NCI-H82 treated with DMSO at 0.1 percent for 48 hours (cell line): ENCODE results near the gene ZBTB46.

ENCODE experiments used
- DNase-seq: peaks from one replicate; lab custom pipeline; 2025; ENCODE audit not compliant: unreplicated experiment; lab: John Stamatoyannopoulos, UW

ZBTB46 gene

GRCh38 chr20:63768591-63769515 is 62.2 kb downstream of the ZBTB46 start:
- DNase-seq: no peak

- no peak for DNase-seq
Observed at GRCh38 chr20:63767886-63768285, 63.2 kb downstream of the ZBTB46 start.

- DNase-seq: no peak
Observed at GRCh38 chr20:63767456-63767855, 63.6 kb downstream of the ZBTB46 start.

- DNase-seq: no peak
Observed at GRCh38 chr20:63766695-63767426, 64.2 kb downstream of the ZBTB46 start.

GRCh38 chr20:63765902-63766301 is 65.2 kb downstream of the ZBTB46 start:
- DNase-seq: no peak

GRCh38 chr20:63765082-63765873 is 65.8 kb downstream of the ZBTB46 start:
- no peak for DNase-seq

GRCh38 chr20:63759377-63759901 is 71.6 kb downstream of the ZBTB46 start:
- no peak for DNase-seq

GRCh38 chr20:63758152-63758551 is 72.9 kb downstream of the ZBTB46 start:
- DNase-seq: no peak

GRCh38 chr20:63756648-63756991 is 74.4 kb downstream of the ZBTB46 start:
- no peak for DNase-seq

GRCh38 chr20:63755933-63756647 is 75.0 kb downstream of the ZBTB46 start:
- DNase-seq: no peak

- no peak for DNase-seq
Observed at GRCh38 chr20:63754008-63754407, 77.1 kb downstream of the ZBTB46 start.

GRCh38 chr20:63753381-63753780 is 77.7 kb downstream of the ZBTB46 start:
- no peak for DNase-seq

GRCh38 chr20:63752411-63753101 is 78.5 kb downstream of the ZBTB46 start:
- DNase-seq: no peak

- DNase-seq: no peak
Observed at GRCh38 chr20:63751471-63752271, 79.4 kb downstream of the ZBTB46 start.

GRCh38 chr20:63750807-63751470 is 80.1 kb downstream of the ZBTB46 start:
- peak; percentile 11 for DNase-seq

GRCh38 chr20:63749597-63750508 is 81.2 kb downstream of the ZBTB46 start:
- no peak for DNase-seq

GRCh38 chr20:63748934-63749270 is 82.2 kb downstream of the ZBTB46 start:
- DNase-seq: no peak
